Measurements from ENCODE around the gene BST1.

BST1 gene

DNA sequence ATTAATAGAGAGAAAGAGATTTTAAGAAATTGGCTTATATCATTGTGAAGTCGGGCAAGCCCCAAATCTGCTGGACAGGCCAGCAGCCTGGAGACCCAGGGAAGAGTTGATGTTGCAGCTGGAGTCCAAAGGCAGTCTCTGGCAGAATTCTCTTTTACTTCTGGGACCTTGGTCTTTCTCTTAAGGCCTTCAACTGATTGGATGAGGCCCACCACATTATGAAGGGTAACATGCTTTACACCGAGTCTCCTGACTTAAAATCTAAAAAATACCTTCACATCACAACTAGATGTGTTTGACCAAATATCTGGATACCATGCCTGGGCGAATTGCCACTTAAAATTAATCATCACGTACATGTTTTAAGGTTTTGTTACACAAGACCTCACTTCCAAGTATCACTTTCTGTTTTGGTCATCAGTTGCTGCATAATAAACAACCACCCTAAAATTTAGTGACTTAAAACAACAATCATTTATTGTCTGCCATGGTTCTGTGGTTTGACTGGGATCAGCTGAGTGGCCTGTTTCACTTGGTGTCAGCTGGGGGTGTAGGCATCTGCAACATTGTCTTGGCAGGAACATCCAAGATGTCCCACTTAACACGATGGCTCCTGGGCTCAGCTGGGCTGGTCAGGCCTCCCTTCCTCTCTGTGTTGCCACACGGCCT, 78.7 kb downstream of the BST1 start:
- peak overlapping the region; percentile 57; the same call in 1 of the 2 replicates for H3K4me3 ChIP-seq (ENCODE audit: low read length)
- no peak for TF ChIP-seq ZNF274 (IDR thresholded peaks at IDR 0.05; ENCODE audit: low read depth, low read length)
